DND-41 (cell line): ENCODE measurements around the gene MTM1.

ENCODE experiments used
- ATAC-seq: fragments of 200-7000 bp; cut with Tn5 transposase; 3 replicates; pipeline ENCODE4 v1.9.1; 2021; ENCODE audit warnings: low read depth; ENCODE audit not compliant: insufficient read depth
- DNase-seq: peaks from one replicate; pipeline ENCODE4 v3.0.0-alpha.2; 2020
- H2AFZ ChIP-seq: 2 replicates; pipeline ENCODE4 v1.6.0; 2012; ENCODE audit warnings: low read depth, low read length
- H3K27ac ChIP-seq: 2 replicates; pipeline ENCODE4 v1.5.1; 2012; ENCODE audit warnings: low read length, inconsistent platforms
- H3K27me3 ChIP-seq: fragments of 200-600 bp; sonication (generic); 2 replicates; pipeline ENCODE4 v1.6.0; 2012; ENCODE audit warnings: low read length, mild to moderate bottlenecking, inconsistent platforms; ENCODE audit not compliant: insufficient read depth, poor library complexity
- H3K36me3 ChIP-seq: 2 replicates; pipeline ENCODE4 v1.5.1; 2012; ENCODE audit warnings: low read length, inconsistent platforms; ENCODE audit not compliant: insufficient read depth
- H3K4me1 ChIP-seq: 2 replicates; pipeline ENCODE4 v1.5.1; 2012; ENCODE audit warnings: mild to moderate bottlenecking, low read length; ENCODE audit not compliant: insufficient read depth
- H3K4me2 ChIP-seq: 2 replicates; pipeline ENCODE4 v1.6.0; 2012; ENCODE audit warnings: mild to moderate bottlenecking, moderate library complexity, low read length, inconsistent platforms; ENCODE audit not compliant: insufficient read depth
- H3K4me3 ChIP-seq, 2 experiments: fragments of 200-600 bp in 1 of 2; shearing (Covaris generic) in 1 of 2; 2 replicates each; pipeline ENCODE4 v1.5.1; 2012 to 2016; ENCODE audit warnings: inconsistent platforms in 2 of 2, low read length in 2 of 2, mild to moderate bottlenecking in 2 of 2, low read depth in 1 of 2, moderate library complexity in 1 of 2
- H3K79me2 ChIP-seq: 2 replicates; pipeline ENCODE4 v1.6.0; 2012; ENCODE audit warnings: low read length, inconsistent platforms; ENCODE audit not compliant: insufficient read depth
- H3K9ac ChIP-seq: 2 replicates; pipeline ENCODE4 v1.6.0; 2012; ENCODE audit warnings: low read depth, mild to moderate bottlenecking, inconsistent platforms, low read length, moderate library complexity
- H3K9me3 ChIP-seq: 2 replicates; pipeline ENCODE4 v1.5.1; 2012; ENCODE audit warnings: low read length, moderate library complexity, mild to moderate bottlenecking, inconsistent platforms; ENCODE audit not compliant: insufficient read depth, severe bottlenecking
- H4K20me1 ChIP-seq: 2 replicates; pipeline ENCODE4 v1.6.0; 2012; ENCODE audit warnings: low read length; ENCODE audit not compliant: insufficient read depth
- EZH2 ChIP-seq: IDR thresholded peaks from 3 replicates; pipeline ENCODE4 v1.6.1; 2012; ENCODE audit warnings: borderline replicate concordance, low read depth, mild to moderate bottlenecking, moderate library complexity, low read length, inconsistent platforms; ENCODE audit not compliant: severe bottlenecking
- TF ChIP-seq, protein P1 (sequence below): IDR thresholded peaks from 2 replicates; pipeline ENCODE4 v1.5.1; 2012; ENCODE audit warnings: borderline replicate concordance, low read length, moderate library complexity, mild to moderate bottlenecking; ENCODE audit not compliant: poor library complexity, severe bottlenecking; ENCODE audit errors: extremely low read depth

MTM1 gene

DNA sequence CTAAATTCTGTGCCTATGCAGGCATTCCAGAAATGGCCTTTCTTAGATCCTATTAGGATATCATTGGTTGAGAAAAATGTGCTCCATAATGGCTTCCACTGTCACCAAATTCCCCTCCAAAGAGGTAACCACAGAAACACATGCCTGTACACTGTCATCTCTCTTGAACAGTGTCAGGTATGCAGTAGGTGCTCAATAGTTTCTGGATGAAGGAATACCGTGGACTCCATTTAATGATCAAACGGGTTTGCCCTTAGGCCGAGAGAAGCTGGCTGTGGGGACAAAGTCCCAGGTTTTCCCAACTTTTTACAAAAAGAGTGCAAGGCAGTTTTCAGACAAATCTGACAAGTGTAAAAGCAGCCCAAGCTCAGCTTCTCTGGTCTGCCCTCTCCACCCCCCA is 16.5 kb upstream of the MTM1 start:
- Histone ChIP-seq H3K4me2 (no peak overlapping the region), H2AFZ (no peak overlapping the region), H4K20me1 (no peaks in the 10 kb centered on the region), H3K9me3 (no peaks in the 10 kb centered on the region), H3K79me2 (no peaks in the 10 kb centered on the region), H3K9ac (no peak overlapping the region), H3K27me3 (no peaks in the 10 kb centered on the region), H3K36me3 (no peaks in the 10 kb centered on the region), H3K27ac (no peak overlapping the region), H3K4me3 (no peak overlapping the region), H3K4me1 (peaks cover 16% of the 10 kb centered on the region)
- ATAC-seq (no peak), DNase-seq (no peak)
- TF ChIP-seq, protein P1, sequence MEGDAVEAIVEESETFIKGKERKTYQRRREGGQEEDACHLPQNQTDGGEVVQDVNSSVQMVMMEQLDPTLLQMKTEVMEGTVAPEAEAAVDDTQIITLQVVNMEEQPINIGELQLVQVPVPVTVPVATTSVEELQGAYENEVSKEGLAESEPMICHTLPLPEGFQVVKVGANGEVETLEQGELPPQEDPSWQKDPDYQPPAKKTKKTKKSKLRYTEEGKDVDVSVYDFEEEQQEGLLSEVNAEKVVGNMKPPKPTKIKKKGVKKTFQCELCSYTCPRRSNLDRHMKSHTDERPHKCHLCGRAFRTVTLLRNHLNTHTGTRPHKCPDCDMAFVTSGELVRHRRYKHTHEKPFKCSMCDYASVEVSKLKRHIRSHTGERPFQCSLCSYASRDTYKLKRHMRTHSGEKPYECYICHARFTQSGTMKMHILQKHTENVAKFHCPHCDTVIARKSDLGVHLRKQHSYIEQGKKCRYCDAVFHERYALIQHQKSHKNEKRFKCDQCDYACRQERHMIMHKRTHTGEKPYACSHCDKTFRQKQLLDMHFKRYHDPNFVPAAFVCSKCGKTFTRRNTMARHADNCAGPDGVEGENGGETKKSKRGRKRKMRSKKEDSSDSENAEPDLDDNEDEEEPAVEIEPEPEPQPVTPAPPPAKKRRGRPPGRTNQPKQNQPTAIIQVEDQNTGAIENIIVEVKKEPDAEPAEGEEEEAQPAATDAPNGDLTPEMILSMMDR: no peak
- TF ChIP-seq EZH2: no peak

DNA sequence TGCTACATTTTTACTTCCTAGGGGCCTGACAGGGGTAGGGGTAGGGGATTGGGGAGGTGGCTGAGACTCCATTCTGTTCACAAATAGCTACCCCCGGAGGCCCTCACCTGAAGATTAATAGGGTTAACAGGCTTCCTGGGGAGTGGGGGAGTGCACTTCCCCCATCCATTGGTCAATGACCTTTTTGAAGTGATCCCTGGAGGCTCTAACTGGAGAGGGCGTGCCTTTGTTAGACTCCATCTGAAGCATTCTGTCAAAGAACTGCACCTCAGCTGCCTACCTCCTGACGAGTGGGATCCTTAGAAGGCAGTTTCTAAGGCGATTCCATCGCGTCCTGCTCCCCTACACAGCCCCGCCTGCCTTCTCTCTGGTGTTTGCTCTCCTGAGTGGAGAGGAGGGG is 10.0 kb upstream of the MTM1 start:
- Histone ChIP-seq H3K27me3 (no peaks in the 10 kb centered on the region), H3K9ac (no peak overlapping the region), H3K36me3 (no peaks in the 10 kb centered on the region), H3K79me2 (no peaks in the 10 kb centered on the region), H3K4me3 (no peak overlapping the region), H3K4me1 (no peaks in the 10 kb centered on the region), H2AFZ (no peak overlapping the region), H3K27ac (no peak overlapping the region), H4K20me1 (no peaks in the 10 kb centered on the region), H3K9me3 (no peaks in the 10 kb centered on the region), H3K4me2 (no peak overlapping the region)
- TF ChIP-seq, protein P1: no peak
- no peak for TF ChIP-seq EZH2
- no peak for ATAC-seq
- no peak for DNase-seq

DNA sequence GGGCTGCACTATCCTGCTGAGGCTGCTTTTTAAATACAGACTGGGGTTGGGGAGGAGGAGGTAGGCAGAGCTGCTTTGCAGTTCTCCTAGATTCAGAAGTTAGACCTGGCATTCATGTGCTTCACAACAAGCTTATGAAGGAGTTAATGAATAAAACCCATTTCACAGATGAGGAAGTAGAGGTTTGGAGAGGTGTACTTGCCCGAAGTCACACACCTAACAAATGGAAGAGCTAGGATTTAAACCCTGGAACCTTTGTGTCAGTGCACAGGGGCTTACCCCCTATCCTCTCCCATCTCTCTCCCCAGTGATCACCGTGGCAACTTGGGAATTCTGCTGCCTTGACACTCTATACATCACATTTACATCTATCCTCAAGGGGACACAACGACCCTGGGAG is 3.6 kb upstream of the MTM1 start:
- H3K9me3 ChIP-seq: no peaks in the 10 kb centered on the region
- ATAC-seq (no peak), DNase-seq (no peak)
- H3K4me1 ChIP-seq: peaks cover 12% of the 10 kb centered on the region
- H3K27ac ChIP-seq: no peak overlapping the region
- TF ChIP-seq, protein P1: no peak
- no peak for TF ChIP-seq EZH2
- H4K20me1 ChIP-seq: no peaks in the 10 kb centered on the region
- no peak overlapping the region for H3K4me3 ChIP-seq
- H3K79me2 ChIP-seq: peaks cover 12% of the 10 kb centered on the region
- no peaks in the 10 kb centered on the region for H3K36me3 ChIP-seq
- no peak overlapping the region for H3K9ac ChIP-seq
- H3K4me2 ChIP-seq: no peak overlapping the region
- H2AFZ ChIP-seq: no peak overlapping the region
- no peaks in the 10 kb centered on the region for H3K27me3 ChIP-seq

DNA sequence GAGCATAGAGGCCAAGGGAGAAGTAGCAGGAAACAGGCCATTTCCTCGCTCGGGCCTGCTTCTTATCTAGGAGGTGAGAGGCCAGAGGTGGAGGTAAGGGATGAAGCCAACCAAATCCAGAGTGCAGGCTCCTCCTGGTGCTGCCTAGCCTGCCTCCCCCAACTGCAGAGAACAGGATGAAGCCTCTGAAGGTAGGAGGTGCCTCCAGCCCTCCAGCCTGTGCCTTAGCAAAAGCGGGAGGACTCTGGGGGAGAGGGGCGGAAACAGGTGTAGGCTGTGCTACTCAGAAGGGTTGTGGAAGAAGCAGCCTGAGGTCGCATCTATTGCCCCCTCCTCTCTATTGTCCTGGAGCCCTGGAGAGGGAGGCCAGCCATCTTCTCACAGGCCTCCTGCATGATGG is 2.9 kb upstream of the MTM1 start:
- no peak for ATAC-seq
- no peaks in the 10 kb centered on the region for H3K27me3 ChIP-seq
- no peak for DNase-seq
- no peak for TF ChIP-seq EZH2
- TF ChIP-seq, protein P1: no peak
- peaks cover 17% of the 10 kb centered on the region for H3K79me2 ChIP-seq
- H3K27ac ChIP-seq: no peak overlapping the region
- no peak overlapping the region for H2AFZ ChIP-seq
- H3K4me3 ChIP-seq: no peak overlapping the region
- no peaks in the 10 kb centered on the region for H3K9me3 ChIP-seq
- H3K36me3 ChIP-seq: no peaks in the 10 kb centered on the region
- H4K20me1 ChIP-seq: no peaks in the 10 kb centered on the region
- peaks cover 19% of the 10 kb centered on the region for H3K4me1 ChIP-seq
- no peak overlapping the region for H3K9ac ChIP-seq
- no peak overlapping the region for H3K4me2 ChIP-seq
